Fibroblast of skin of abdomen (primary cell): ENCODE measurements around the gene MACF1.
A peak's percentile ranks its signal among the peaks of the same experiment; 100 is the strongest.
"Not testable (repeated sequence)": the region's sequence is repeated elsewhere in the genome, so short reads cannot be mapped to it uniquely, and the experiment has no call there.

ENCODE experiments used
- DNase-seq: peaks from one replicate; pipeline ENCODE4 v3.0.0-alpha.2; 2013

The MACF1 gene

DNA sequence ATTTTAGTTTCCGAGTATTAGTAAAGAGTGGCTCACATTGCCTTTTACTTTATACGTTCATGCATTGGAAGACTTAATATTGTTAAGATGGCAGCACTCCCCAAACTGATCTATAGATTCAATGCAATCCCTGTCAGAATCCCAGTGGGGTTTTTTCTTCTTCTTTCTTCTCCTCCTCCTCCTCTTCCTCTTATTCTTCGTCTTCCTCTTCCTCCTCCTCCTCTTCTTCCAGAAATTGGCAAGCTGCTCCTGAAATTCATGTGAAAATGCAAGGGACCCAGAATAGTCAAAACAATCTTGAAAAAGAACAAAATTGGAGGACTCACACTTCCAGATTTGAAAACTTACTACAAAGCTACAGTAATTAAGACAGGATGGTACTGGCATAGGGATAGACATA is 23.2 kb upstream of the MACF1 start:
- DNase-seq: no peak

DNA sequence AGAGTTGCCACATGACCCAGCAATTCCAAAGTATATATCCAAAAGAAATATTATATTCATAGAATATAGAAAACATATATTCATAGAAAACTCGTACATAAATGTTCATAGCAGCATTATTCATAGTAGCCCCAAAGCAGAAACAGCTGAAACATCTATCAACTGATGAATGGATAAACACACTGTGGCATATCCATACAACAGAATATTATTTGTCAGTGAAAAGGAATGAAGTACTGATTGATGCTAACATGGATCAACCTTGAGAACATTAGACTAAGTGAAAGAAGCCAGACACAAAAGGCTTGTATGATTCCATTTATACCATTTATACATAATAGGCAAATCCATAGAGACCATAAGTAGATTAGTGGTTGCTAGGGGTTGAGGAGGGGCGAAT is 21.7 kb upstream of the MACF1 start:
- DNase-seq: no peak

DNA sequence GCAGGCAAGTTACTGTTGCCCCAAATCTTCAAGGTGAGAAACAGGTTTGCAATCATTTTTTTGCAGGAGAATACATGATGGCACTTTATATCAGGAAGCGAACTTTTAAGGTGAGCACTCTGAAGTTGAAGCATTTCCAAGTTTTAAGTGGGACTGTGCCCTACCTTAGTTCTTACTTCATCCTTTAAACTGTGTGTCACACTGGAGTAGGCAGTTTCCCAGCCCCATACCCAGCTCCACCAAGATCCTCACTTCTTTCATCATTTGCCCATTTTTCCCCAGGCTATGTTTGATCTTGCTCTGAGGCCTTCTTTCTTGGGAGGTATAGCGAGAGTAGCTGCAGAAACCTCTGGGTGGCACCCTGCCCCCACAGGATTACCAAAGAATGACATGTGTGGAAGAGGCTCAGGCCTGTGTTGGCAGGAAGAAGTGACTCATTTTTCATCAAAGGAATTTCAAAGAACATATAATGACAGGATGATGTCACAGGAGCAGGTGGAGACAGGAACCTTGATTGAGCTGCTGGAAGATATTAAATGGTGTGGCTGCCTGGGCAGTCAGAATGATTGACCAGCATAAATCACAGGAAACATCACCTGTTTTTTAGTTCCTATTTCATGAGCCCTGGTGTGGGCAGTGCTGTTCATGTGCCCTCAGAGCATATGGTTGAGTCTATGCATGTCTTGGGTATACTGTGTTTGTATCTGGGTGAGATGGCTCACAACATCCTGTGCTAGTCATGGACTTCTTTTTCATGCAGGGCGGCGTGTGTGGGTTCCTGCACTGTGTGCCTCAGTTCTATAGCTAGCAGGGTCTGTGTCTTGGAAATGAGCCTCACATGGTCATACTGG is 20.8 kb upstream of the MACF1 start:
- peak; percentile 76 for DNase-seq

DNA sequence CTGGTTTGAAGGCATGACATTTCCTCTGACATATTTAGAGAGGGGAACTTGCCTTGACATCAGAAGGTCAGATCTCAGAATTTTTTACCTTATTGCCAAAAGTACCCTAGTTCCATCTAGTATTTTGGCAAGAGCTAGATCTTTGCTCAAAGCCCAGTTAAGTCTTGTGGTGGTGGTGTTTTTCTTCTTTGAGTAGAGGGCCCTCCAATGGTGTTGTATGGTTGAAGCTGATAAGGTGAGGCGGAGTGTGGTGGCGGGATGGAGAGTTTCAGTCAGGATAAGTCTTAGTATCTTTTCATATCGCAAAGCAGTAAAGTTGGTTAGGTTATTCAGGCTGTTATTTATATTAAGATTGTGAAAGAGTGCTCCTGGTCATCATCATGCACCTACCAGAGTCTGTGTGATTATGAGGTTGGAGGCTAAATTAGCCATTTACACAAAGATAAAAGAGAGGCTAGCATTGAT is 20.1 kb upstream of the MACF1 start:
- no peak for DNase-seq

DNA sequence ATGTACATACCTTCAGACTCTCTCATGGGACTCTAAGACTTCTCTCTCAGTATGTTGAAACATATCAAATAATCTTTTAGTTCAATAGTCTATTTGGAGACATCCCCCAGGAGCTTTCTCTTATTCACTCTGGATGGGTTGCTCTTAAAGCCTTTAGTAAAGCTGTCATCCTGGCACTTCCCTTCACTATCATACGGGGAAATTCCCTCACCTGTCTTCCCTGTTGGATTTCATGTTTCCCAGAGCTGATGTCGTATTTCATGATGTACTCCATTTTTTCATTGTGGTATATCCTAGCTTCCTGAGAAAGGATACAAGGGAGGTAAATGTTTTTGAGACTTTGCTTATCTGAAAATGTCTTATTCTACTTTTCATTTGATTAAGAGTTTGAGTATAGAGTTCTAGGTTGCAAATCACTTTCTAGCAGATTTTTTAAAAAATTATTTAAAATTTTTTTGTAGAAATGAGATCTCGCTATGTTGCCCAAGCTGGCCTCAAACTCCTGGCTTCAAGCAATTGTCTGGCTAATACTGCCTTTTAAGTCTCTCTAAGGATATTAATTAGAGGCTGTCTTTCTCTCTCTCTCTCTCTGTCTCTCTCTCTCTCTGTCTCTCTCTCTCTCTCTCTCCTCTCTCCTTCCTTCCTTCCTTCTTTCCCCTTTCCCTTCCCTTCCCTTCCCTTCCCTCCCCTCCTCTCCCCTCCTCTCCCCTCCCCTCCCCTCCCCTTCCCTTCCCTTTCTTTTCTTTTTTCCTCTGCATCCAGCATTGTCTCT is 17.0 kb upstream of the MACF1 start:
- no peak for DNase-seq

DNA sequence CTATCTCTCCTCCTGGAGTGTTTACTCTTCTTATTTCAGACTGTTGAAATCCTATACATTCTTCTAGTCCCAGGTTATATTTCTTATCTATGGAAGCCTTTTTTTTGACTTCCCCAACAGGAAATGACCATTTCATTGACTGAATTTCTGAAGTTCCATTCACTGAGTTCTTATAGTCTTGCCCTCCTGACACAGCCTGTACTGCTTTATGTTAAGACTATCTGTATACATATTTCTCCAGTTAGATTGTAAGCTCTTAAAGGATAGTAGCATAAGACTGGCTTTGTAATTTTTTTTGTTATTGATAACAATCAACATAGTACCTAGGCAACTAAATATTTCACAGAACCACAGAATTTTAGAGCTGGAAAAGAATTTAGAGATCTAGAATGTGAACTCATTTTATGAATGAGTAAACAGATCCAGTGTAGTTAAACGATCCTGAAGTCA is 14.9 kb upstream of the MACF1 start:
- peak; percentile 56 for DNase-seq

DNA sequence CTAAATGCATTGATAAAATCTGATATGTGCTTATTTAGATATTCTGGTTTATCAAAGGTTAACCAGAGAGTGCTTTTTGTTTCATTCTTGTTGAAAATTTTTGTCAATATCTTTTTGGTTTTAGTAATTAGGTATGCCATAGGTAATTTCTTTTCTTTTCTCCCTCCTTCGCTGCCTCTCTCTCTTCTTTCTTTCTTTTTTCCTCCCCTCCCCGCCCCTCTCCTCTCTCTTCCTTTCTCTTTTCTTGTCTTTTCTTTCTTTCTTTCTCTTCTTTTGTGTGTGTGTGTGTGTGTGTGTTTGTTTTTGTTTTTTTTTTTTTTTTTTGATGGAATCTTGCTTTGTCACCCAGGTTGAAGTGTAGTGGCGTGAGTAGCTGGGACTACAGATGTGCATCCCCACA is 14.4 kb upstream of the MACF1 start:
- no peak for DNase-seq

DNA sequence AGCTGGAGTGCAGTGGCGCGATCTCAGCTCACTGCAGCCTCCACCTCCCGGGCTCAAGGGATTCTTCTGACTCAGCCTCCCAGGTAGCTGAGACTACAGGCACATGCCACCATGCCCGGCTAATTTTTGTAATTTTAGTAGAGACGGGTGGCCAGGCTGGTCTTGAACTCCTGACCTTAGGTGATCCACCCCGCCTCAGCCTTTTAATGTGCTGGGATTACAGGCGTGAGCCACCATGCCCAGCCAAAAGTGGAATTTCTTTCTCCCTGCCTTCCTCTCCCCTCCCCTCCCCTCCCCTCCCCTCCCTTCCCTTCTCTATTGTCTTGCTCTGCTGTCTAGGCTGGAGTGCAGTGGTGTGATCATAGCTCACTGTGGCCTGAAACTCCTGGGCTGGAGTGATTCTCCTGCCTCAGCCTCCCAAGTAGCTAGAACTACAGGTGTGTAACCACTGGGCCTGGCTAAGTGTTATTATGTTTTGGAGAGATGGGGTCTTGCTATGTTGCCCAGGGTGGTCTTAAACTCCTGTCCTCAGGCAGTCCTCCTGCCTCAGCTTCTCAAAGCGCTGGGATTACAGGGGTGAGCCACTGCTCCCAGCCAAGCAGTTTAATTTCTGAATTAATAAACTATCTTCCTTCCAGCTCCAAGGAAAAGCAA is 10.0 kb upstream of the MACF1 start:
- DNase-seq: no peak

DNA sequence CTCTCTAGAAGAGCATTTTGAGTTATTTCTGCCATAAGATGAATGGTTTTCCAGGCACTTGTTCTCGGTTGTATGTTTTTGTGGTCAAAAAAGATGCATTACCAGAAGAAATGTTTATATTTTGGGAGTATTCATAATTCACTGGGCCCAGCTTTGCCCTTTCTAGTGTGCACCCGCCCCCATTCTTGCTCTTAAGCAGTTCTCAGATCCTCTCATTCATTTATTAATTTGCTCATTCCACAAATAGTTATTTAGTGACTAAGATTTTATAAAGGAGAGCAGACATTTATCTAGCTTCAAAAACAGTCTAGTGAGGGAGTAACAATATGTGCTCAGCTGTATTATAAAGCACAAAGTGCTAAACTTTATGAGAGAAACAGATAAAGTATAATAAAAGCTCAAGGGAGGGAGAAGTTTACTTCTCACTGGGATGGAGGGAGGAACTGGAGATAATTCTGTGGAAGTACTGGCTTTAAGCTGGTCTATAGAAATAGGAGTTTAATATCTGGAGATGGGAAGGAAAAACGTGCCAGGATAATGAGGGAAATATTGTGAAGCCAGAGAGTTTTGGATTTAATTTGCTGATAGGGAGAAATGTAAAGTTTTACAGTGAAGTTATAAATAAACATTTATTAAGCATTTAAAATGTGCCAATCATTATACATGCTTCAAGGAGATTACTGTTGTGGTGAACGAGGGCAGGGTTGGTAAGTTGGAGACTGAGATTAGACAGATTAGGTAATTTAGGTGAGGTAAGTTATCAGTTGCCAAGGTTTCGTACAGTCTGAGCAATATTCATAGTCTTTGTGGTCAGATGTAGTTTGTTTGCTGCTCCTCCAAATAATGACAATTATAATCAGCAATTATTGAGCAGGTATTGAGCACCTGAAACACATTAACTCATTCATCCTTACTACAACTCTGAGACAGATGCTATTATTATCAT is 9.1 kb upstream of the MACF1 start:
- DNase-seq: peak; percentile 76

DNA sequence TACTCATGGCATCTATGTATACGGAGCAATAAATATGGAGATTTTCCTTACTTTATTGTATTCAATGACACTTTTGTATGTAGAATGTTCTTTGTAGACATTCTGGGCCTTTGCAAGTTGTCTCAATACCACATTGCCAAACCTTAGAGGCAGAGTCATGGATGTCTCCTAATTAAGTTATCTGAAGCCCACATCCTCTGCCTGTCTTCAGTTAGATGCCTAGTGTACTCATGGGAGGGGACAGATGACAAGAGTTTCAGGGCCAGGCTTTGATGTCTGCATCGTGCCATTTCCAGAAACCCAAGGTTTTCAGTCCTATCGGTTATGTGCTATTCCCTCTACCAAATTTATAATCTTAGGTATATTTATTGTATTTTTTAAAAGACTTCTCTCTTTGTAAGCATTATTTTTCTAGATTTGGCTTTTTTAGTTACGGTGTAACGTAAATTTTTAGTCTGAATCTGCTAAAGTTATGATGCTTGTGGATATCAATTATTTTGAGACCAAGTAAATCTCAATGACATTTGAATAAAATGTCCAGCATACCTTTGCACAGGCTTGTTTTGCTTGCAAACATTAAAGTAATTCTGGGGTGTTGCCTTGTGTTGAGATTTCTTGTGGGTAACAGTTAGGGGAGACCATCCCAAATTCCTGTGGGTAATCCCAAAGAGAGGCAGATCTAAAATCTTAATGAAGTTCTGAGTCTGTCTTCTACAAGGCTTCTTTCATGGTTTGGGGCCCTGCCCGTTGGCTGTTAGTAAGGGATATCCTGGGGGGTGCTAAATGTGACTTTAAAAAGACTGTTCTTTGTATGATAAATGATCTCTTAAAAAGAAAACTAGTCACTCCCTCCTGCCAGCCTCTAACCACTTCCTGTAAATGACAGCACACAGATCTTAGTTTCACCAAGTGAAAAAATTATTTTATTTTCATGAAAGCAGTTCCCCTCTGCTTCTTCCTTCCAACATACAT is 8.0 kb upstream of the MACF1 start:
- peak; percentile 71 for DNase-seq

DNA sequence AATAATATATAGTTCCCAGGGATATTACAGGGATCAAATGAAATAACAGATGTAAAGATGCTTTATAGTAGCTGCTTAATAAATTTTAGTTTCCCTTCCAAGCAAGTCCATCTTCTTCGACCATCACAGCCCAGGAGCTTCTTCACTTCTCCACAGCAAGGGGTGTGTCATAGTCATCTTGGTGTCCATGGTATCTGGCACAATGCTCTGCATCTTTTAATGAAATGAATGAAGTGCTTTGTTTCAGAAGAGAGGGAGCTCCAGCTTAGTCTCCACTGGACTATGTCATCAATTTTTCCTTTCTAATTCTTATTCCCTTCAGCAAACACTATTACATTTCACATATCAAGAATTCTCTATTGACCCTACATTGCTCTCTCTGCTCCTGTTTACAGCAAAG is 4.9 kb upstream of the MACF1 start:
- no peak for DNase-seq

DNA sequence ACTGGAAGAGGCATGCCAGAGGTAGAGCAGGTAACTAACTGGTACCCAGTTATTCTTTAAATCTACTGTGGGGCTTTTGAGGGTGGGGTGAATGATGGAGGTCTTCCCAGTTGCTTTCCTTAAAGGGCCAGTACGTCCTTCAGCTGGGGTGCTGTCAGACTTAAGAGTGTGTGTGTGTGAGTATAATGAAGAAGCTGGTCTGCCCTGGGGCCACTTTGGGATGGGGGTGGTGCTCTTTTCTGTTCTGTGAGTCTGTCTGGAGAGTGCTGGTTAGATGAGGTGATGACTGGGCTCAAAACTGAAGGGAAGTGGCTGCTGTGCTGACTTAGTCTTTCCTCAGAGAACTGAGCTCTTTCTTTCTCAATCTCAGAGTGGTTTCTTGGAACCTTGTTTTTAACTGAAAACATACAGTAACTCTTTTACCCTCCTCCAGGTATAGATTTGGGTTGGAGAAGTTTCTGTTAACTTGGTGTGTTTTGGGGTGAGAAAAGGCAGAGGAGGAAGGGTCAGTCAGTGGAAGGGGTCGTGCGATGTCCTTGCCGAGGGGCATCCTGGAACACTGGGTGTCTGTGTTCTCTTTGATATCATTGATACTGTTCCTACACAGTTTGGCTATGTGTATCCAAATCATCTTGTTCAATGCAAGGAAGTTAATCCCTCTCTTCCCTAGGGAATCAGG is 746 bp downstream of the MACF1 start:
- DNase-seq: peak; percentile 69

DNA sequence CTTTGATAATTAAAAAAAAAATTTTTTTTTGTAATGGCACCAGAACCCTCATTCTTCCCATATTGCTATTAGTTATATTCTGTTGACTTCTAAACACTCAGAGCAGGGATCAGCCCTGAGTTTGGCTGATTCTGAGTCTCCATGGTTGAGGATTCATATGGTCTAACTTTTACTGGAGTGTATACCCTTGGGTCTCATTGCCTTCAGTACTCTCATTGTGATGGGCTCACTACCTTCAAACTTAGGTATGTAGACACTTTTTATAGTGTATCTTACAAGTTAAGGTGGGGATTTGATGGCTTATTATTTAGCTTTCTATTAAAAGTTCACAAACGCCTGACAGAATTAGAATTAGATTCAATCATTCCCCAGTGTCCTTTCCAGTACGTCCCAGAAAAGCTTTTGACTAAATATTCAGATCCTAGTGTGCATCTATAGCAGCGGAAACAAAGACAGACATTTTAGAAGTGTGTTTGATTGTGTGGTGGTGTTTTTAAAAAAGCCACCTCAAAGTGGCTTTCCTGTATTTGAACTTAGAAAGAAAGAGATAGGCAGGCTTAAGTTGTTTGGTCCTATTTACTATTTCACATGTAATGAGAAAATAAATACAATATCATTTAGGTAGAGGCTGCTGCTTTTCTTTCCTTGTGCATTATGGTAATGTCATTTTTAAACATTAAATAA is 1.4 kb downstream of the MACF1 start:
- DNase-seq: no peak

DNA sequence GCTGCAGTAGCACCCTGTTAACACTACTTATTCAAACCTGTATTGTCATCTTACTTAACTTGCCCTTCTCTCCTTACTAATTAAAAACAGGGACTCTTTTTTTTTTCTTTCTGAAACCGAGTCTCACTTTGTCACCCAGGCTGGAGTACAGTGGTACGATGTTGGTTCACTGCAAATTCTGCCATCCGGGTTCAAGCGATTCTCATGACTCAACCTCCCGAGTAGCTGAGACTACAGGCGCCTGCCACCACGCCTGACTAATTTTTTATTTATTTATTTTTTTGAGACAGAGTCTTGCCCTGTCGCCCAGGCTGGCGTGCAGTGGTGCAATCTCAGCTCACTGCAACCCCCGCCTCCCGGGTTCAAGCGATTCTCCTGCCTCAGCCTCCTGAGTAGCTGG is 3.9 kb downstream of the MACF1 start:
- not testable (repeated sequence) for DNase-seq

DNA sequence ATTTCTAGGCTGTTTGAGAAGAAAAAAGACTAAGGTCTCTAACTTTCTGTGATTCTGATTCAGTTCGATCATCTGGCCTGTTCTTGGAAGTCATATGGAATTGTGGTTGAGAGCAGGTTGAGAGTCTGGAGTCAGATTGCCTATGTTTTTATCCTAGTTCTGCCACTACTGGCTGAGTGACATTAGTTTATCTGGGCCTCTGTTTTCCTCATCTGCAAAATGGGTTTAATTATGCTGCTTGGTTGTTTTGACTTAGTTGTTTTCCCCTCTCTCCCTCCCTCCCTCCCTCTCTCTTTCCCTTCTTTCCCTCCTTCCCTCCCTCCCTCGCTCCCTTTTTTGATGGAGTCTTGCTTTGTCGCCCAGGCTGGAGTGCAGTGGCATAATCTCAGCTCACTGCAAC is 6.2 kb downstream of the MACF1 start:
- no peak for DNase-seq

DNA sequence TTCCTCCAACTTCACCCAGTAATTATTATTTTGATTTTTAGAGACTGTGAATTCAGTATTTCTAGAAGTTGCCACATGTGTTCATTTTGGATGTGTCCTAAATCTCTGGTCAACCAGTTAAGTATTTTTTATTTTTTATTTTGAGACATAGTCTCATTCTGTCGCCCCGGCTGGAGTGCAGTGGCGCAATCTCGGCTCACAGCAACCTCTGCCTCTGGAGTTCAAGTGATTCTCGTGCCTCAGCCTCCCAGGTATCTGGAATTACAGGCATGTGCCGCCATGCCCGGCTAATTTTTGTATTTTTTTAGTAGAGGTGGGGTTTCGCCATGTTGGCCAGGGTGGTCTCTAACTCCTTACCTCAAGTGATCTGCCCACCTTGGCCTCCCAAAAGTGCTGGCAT is 8.0 kb downstream of the MACF1 start:
- no peak for DNase-seq

DNA sequence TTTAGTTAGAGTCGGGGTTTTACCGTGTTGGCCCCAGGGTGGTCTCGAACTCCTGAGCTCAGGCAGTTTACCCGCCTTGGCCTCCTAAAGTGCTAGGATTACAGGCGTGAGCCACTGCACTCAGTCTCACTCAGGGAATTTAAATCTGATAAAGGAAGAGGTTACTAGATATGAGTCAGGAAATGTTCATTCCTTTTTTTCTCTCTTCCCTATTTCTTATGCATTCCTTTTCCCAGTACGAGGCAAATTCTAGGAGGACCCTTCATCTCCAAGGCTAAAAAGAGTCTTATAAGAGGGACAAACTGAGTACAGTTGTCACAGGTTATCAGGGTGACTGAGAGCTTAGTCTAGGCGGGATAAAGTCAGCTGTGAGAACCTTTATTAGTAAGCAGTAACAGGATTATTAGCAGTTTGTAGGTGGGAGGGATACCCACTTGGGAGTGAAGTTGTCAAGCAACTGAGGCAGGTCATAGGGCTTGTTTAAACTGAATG is 9.1 kb downstream of the MACF1 start:
- DNase-seq: peak; percentile 76

DNA sequence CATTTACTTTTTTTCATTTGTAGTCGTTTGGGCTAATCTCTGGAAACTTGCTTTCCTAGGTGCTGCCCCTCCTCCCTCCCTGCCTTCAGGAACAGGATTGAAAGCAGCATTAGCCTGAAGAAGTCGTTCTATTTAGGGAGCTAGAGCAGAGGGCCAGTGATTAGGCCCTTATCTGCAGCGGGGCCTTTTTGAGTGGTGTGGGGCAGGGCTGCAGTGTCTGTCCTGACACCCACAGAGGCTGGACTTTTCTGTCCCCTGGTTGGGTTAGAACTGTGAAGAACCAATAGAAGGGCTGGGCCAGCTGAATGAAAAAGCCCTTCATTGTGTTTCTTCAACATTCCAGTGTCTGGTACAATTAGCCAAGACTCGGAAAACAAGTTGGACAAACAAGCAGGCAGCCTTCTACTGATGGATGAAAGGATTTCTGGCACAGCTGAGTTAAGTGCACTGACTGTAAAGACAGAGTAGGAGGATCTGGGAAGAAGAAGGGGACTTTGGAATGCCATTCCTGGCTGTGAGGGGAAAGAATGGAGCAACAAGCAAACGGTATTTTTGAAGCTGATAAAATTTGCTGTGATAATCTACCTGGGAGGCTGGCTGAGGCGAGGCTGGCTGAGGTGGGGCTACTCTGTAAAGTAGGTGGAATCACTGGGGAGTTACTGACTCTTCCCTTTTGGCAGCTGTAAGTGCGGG is 9.7 kb downstream of the MACF1 start:
- DNase-seq: no peak

DNA sequence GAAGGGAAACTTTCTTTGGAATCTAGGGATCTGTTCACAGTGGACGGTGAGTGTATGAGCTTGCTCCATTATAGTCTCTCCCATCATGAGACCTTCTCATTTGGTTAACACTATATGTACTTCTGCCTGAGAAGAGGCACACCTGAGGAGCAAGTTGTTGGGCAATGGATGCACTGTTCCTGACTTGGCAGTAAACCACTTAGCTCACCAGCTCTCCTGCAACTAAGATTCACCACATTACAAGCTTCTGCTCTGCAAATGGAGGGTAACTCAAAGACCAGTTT is 10.2 kb downstream of the MACF1 start:
- DNase-seq: no peak
